ENCODE results near the gene EHF. TPM values are rescaled to one million over a fixed set of nuclear protein-coding genes. Genes with fewer than 3 reads are reported as not detected.

Gene EHF
- total and polyA plus RNA-seq, 2 experiments from 2014 or later = 5.8 to 9.0 TPM

DNA sequence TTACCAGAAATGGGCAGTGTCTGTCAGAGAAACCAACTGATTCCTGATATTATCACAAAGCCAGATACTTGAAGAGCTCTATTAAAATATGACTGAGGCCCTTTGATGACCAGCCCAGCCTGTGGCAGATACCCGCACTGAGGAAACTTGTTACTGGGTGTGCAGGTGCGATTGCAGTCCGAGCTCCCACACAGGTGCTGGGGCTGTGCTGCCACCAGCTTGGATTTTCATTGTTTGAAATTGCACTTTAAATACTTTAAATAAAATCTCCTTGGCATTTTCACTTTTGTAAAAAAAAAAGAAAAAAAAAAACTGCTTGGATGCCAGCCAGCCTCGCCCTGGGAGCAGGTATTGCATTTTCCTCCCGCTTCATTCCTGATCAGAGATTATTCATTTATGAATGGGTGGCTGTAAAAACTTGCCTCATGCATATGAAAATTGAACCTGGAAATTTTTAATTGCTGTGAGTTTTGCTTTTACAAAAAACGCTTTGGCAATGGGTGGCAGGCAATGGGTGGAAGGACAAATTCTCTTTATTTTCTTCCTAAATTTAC is 21.2 kb downstream of the EHF start:
- H3K4me1 ChIP-seq (ENCODE audit: insufficient read depth) = peaks cover 38% of the 10 kb centered on the region
- H4K20me1 ChIP-seq (ENCODE audit: insufficient read depth, poor library complexity, severe bottlenecking) = no peaks in the 10 kb centered on the region
- H3K9me2 ChIP-seq (replicated peaks; ENCODE audit: insufficient read depth) = no peaks in the 10 kb centered on the region
- no peak for TF ChIP-seq EZH2 (IDR thresholded peaks at IDR 0.05; ENCODE audit: borderline replicate concordance)
- TF ChIP-seq, protein P1, sequence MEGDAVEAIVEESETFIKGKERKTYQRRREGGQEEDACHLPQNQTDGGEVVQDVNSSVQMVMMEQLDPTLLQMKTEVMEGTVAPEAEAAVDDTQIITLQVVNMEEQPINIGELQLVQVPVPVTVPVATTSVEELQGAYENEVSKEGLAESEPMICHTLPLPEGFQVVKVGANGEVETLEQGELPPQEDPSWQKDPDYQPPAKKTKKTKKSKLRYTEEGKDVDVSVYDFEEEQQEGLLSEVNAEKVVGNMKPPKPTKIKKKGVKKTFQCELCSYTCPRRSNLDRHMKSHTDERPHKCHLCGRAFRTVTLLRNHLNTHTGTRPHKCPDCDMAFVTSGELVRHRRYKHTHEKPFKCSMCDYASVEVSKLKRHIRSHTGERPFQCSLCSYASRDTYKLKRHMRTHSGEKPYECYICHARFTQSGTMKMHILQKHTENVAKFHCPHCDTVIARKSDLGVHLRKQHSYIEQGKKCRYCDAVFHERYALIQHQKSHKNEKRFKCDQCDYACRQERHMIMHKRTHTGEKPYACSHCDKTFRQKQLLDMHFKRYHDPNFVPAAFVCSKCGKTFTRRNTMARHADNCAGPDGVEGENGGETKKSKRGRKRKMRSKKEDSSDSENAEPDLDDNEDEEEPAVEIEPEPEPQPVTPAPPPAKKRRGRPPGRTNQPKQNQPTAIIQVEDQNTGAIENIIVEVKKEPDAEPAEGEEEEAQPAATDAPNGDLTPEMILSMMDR (IDR thresholded peaks at IDR 0.05; ENCODE audit: poor library complexity) = no peak
- no peak for TF ChIP-seq EZH2phosphoT487 (IDR thresholded peaks at IDR 0.05; ENCODE audit: low read depth, severe bottlenecking, unreplicated experiment)
- H3K27me3 ChIP-seq = no peaks in the 10 kb centered on the region
- no peaks in the 10 kb centered on the region for H3K36me3 ChIP-seq (replicated peaks; ENCODE audit: insufficient read depth, low read depth)
- H3K9me3 ChIP-seq (ENCODE audit: low read depth) = no peaks in the 10 kb centered on the region
- WGBS (ENCODE audit: low lambda C conversion rate, missing lambda C conversion rate) = 78% methylated on average over 6 of the region's 6 CpGs
- H3K4me3 ChIP-seq = no peak overlapping the region
- H3K79me2 ChIP-seq = no peaks in the 10 kb centered on the region
- no peak for DNase-seq (ENCODE audit: low spot score)
- no peak overlapping the region for H2AFZ ChIP-seq
- H3K4me2 ChIP-seq = peak overlapping the region; percentile 37
- peak overlapping the region; percentile 88 for H3K27ac ChIP-seq

DNA sequence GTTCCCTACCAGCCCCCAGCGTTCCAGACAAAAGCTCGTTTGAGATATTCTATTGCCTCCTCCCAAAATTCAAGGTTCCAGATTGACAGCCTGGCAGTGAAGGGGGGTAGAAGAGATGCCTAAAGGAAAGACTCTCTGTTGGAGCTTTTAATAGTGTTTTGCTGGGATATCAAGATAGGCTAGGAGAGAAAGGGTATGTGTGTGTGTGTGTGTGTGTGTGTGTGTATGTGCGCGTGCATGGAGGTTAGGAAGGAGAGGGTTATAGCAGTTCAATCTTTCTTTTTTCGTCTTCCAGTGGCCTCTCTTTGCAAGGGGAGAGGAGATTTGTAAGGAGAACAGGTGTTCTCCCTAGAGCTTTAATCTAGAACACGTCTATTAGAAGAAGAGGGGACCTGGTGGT is 22.0 kb downstream of the EHF start:
- no peak overlapping the region for H2AFZ ChIP-seq
- H3K79me2 ChIP-seq = no peaks in the 10 kb centered on the region
- no peak for DNase-seq (ENCODE audit: low spot score)
- H3K9me2 ChIP-seq (replicated peaks; ENCODE audit: insufficient read depth) = no peaks in the 10 kb centered on the region
- no peaks in the 10 kb centered on the region for H4K20me1 ChIP-seq (ENCODE audit: insufficient read depth, poor library complexity, severe bottlenecking)
- peak overlapping the region; percentile 88 for H3K27ac ChIP-seq
- H3K9me3 ChIP-seq (ENCODE audit: low read depth) = no peaks in the 10 kb centered on the region
- H3K4me1 ChIP-seq (ENCODE audit: insufficient read depth) = peaks cover 38% of the 10 kb centered on the region
- no peak overlapping the region for H3K4me3 ChIP-seq
- no peaks in the 10 kb centered on the region for H3K27me3 ChIP-seq
- peak overlapping the region; percentile 37 for H3K4me2 ChIP-seq
- TF ChIP-seq EZH2phosphoT487 (IDR thresholded peaks at IDR 0.05; ENCODE audit: low read depth, severe bottlenecking, unreplicated experiment) = no peak
- WGBS (ENCODE audit: low lambda C conversion rate, missing lambda C conversion rate) = 97% methylated on average over 6 of the region's 6 CpGs
- H3K36me3 ChIP-seq (replicated peaks; ENCODE audit: insufficient read depth, low read depth) = no peaks in the 10 kb centered on the region

DNA sequence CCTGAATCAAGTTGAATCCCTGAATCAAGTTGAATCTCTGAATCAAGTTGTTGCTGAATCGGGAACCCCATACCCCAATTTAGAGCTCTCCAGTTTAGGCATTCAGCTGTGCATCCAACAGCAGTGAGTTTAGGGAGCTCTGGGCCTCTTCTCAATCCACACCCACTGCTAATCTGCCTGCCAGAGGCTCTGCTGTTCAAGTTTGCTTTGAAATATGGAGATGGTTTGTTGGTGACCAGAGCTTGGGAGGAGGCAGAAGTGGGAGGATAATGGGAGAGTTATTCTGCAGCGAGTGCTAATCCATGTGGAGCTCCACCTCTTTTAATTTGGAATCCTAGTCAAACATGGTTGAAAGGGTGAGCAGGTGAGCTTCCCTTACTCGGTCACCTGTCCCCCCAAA is 22.4 kb downstream of the EHF start:
- 86% methylated on average over 3 of the region's 3 CpGs for WGBS (ENCODE audit: low lambda C conversion rate, missing lambda C conversion rate)
- H3K36me3 ChIP-seq (replicated peaks; ENCODE audit: insufficient read depth, low read depth) = no peaks in the 10 kb centered on the region
- H3K27ac ChIP-seq = peak overlapping the region; percentile 88
- H3K9me2 ChIP-seq (replicated peaks; ENCODE audit: insufficient read depth) = no peaks in the 10 kb centered on the region
- H3K4me1 ChIP-seq (ENCODE audit: insufficient read depth) = peaks cover 35% of the 10 kb centered on the region
- DNase-seq (ENCODE audit: low spot score) = no peak
- H2AFZ ChIP-seq = no peak overlapping the region
- H3K27me3 ChIP-seq = no peaks in the 10 kb centered on the region
- H3K4me3 ChIP-seq = no peak overlapping the region
- no peak for TF ChIP-seq EZH2phosphoT487 (IDR thresholded peaks at IDR 0.05; ENCODE audit: low read depth, severe bottlenecking, unreplicated experiment)
- TF ChIP-seq, protein P1 (IDR thresholded peaks at IDR 0.05; ENCODE audit: poor library complexity) = no peak
- no peak for TF ChIP-seq EZH2 (IDR thresholded peaks at IDR 0.05; ENCODE audit: borderline replicate concordance)
- H4K20me1 ChIP-seq (ENCODE audit: insufficient read depth, poor library complexity, severe bottlenecking) = no peaks in the 10 kb centered on the region
- H3K9me3 ChIP-seq (ENCODE audit: low read depth) = no peaks in the 10 kb centered on the region
- H3K79me2 ChIP-seq = no peaks in the 10 kb centered on the region
- no peak overlapping the region for H3K4me2 ChIP-seq

DNA sequence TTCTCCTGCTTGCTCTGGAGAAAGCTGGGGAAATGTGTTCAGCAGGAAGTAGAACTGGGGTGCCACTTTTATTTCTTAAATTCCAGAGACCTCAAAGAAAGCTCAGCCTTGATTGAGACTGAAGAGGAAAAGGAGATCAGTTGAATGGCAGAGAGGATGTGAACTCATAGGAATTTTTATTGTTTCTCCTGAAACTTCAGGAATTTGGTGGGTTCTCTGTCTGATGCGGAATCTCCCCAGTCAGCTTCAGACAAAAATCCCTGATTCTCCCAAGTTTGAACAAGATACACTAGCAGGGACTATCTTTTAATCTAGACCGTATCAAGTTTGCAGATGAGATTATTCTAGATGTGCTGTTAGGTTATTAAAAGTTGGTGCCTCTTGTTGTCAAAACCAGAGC is 23.0 kb downstream of the EHF start:
- Histone ChIP-seq H4K20me1 (ENCODE audit: insufficient read depth, poor library complexity, severe bottlenecking) (no peaks in the 10 kb centered on the region), H3K4me1 (ENCODE audit: insufficient read depth) (peaks cover 33% of the 10 kb centered on the region), H2AFZ (no peak overlapping the region), H3K79me2 (no peaks in the 10 kb centered on the region), H3K27ac (no peak overlapping the region), H3K4me3 (no peak overlapping the region), H3K36me3 (replicated peaks; ENCODE audit: insufficient read depth, low read depth) (no peaks in the 10 kb centered on the region), H3K9me2 (replicated peaks; ENCODE audit: insufficient read depth) (no peaks in the 10 kb centered on the region), H3K4me2 (no peak overlapping the region), H3K27me3 (no peaks in the 10 kb centered on the region), H3K9me3 (ENCODE audit: low read depth) (no peaks in the 10 kb centered on the region)
- no peak for DNase-seq (ENCODE audit: low spot score)
- 90% methylated on average over 2 of the region's 2 CpGs for WGBS (ENCODE audit: low lambda C conversion rate, missing lambda C conversion rate)
- TF ChIP-seq EZH2 (IDR thresholded peaks at IDR 0.05; ENCODE audit: borderline replicate concordance) (no peak), EZH2phosphoT487 (IDR thresholded peaks at IDR 0.05; ENCODE audit: low read depth, severe bottlenecking, unreplicated experiment) (no peak)
- TF ChIP-seq, protein P1 (IDR thresholded peaks at IDR 0.05; ENCODE audit: poor library complexity) = no peak

Data from hepatocyte (in vitro differentiated cells).